Head of caudate nucleus (tissue), 42 donors: ENCODE data around the gene KIF5C.

ENCODE experiments used
- DNase-seq, 42 donors: peaks; one replicate each; pipeline versions ENCODE4 v3.0.0 to v3.0.0-alpha.2; 2020 to 2021; ENCODE audit warnings: mixed read lengths in 7 of 42
- intact Hi-C: fragments of 100-400 bp; cut with DNase I; formaldehyde crosslinking; loops from one replicate; pipeline ENCODE4 v1.15.0; 2022

The KIF5C gene

DNA sequence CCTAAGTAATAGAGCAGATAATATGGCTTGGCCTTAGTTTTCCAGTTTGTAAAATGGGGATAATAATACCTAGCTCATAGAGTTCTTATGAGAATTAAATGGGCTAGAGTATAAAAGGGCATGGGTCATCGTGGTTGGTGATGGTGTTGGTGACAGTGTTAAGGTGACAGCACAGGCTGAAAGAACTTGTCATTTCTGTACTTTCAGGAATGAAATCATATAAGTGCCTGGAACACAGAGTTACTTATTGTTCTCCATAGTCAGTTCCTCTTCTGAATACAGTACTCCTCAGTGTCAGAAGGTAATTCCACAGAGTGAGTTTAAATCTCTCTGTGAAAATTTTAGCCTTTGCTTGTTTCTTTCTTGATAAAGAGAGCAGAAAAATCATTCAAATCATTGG, 42.4 kb downstream of the KIF5C start:
- DNase-seq = no peak
- intact Hi-C loops = no loop called here

DNA sequence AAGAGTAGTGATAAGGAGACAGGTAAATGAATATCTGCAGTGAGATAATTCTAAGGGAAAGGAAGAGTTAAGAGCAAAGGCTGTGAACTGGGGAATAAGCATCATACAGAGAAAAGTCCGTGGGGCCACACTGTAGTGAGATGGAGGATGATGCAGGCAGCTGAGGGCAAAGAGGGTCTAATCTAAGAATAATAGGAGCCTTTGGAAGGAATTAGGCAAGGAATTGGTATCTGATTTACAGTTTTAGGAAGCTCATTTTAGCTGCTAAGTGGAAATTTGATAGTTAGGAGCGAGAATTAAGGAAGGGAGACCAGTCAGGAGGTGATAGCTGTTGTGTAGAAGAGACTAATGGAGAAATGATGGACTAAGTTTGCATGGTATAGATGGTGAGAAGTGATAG, 43.5 kb downstream of the KIF5C start:
- DNase-seq = no peak
- intact Hi-C loops = no loop called here

DNA sequence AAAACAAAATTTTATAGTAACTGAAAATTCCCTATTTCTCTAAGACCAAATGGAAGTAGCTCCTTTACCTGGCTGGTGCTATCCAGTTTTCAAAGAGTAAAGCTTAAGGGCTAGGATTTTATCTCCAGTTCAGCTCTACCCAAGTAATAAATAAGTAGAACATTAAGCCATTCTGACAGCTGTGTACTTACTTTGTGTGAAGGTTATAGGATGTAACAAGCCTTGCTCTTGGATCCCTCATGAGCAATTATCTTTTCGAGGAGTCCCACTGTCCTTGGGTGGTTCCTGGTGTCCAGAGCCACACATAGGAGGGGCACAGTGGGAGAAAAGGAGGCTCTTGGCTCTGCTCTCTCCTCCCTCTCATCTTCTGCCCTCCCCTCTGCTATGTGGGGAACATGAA, 45.5 kb downstream of the KIF5C start:
- intact Hi-C loops = loop anchor here (10.0 kb wide), 1 partner anchor 46 kb away; the partner anchor contains the start of gene KIF5C

DNA sequence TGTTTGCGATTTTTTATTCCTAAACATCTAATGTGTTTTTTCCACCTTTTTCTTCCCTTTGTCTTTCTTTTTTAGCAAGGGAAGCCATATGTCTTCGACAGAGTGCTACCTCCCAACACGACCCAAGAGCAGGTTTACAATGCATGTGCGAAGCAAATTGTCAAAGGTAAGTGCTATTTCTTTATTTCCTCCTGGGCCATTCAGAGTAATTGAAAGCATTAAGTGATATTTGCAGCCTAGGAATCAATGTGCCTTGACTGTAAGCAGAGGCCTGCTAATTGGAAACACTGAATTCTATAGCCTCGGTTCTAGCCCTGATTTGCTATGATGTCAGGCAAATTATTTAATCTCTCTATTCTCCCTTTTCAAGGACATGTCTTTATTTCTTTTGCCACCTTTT, 47.0 kb downstream of the KIF5C start:
- no peak for DNase-seq
- intact Hi-C loops = loop anchor here (10.0 kb wide), 1 partner anchor 47 kb away; the partner anchor contains the start of gene KIF5C

More for the DNA sequence above, 45.5 kb downstream of the KIF5C start:
- no peak for DNase-seq

DNA sequence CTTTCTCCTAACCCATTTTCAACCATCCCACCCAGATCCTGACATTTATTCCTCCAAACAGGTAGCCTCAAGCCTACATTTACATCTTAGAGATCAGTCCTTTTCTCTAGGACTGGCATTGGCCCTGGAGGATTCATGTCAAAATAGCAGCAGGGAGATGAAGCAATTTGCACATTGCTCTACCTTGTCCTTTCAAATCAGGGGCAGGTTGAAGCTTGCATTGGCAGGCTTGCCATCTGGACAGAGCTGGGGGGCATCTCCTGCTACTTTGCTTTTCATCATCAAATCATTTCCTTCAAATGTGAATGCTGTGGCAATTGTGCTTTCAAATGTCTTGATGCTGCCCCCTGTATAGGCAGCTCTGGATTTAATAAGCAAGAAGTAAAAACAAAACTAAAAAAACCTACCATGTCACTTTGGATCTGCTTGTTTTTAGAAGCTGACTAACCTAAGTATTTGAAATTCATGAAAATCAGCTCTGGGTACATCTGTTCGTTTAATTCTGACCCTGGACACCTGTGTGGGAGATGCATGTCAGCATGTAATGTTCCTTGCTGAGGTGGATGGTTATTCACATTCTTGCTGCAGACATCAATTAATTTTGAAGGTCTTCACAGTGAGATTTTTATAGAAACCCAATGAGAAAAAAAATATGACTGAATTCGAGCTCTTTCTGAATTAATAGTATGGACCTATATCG, 47.9 kb downstream of the KIF5C start:
- peak in 1 of 42 donors; percentile 30 for DNase-seq
- intact Hi-C loops = loop anchor here (10.0 kb wide), 1 partner anchor 48 kb away; the partner anchor contains the start of gene KIF5C

DNA sequence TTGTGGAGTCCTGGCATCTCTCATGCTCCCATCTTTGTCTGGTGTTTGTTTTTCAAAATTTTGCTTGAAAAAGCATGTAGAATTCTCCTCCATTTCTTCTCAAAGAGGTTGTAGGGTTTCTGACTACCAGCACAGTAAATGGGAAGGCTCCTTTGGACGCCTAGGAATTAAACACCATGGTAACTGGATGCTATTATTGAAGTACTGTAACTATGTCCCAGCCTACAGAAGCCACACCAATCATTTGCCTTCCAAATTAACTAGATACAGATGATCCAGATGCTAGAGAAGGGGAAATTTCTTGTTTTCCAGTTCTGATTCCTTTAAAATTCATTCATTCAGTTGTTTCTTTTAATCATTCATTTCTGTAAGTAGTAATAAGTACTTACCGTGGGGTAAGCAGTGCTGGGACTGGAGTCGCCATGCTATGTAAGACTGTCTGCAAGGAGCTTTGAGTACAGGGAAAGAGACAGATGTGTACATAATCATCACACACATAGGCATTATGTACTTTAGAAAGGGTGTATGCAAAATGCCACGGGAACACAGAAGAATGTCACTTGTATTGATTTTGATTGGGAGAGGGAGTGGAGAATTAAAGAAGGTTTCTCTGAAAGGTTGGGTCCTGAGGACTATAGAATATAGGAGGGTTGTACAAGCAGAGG, 49.6 kb downstream of the KIF5C start:
- intact Hi-C loops = loop anchor here (10.0 kb wide), 1 partner anchor 50 kb away; the partner anchor contains the start of gene KIF5C

DNA sequence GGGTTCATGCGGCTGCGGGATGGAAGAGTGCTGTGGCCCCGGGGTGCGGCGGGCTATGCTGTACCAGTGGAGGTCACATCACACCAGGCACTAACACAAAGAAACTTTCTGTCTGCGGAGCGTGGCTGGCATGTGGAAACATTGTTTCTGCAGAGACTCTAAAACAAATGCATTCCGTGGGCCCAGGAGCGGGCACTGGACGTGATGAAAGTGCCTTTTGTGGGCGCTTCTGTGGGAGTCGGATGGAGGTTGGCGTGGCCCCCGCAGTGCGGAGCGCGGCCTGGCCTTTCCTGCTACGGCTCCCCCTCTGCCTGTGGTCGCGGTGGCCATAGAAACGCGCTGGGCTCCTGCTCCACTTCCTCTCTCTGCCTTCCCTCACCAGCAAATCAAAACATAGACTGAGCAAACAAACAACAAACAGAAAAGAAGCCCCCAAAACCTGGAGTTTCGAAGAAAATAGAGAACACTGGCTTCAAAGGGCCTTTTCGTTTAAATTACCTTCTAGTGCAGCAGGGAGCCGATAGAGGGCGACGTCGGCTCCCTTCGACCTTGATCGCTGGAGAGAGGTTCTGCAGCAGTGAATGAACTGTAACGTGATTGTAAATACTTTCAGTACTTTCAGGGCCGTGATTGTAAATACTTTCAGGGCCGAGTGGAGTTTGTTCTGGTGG, 51.4 kb downstream of the KIF5C start:
- intact Hi-C loops = loop anchor here (10.0 kb wide), 1 partner anchor 52 kb away; the partner anchor contains the start of gene KIF5C
- DNase-seq = peak; percentile 44 to 90 (median 72)

More for the DNA sequence above, 49.6 kb downstream of the KIF5C start:
- no peak for DNase-seq

DNA sequence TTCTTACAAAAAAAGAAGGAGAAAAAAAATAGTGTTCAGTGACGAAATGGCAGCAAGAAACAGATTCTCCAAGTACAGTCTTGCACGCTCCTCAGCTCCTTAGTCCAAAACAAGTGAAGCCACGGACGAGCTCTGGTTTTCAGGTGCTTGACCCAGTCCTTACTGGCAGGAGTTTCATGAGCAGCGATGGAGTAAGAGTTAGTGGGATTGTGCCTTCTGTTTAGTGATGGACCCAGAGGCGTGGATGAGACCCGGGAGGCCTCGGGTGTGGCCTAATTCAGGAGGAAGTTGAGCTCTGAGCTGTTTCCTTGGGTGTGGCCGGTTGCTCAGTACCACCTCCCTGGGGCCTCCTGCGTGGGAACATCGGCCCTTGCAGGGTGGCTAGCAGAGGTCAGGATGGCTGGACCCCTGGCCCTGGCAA, 52.0 kb downstream of the KIF5C start:
- intact Hi-C loops = loop anchor here (10.0 kb wide), 1 partner anchor 52 kb away; the partner anchor contains the start of gene KIF5C
- no peak for DNase-seq

DNA sequence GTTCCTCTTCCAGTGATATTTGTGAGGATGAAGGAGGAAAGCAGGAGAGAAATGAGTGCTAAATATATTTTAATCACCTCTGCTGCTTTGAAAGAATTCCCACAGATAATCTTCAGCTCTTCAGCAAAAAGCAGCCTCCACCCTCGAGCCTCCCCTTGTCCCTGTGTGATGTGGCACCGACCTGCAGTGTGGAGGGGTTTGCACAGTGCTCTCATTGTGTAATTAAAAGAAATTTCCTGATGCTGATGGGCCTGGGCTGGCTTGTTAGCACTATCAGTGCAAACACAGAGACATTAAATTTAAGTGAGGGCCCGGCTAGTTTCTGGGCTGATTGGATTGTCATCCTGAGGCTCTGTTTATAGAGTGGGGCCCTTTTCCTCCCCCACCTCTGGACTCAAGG, 53.4 kb downstream of the KIF5C start:
- intact Hi-C loops = loop anchor here (10.0 kb wide), 1 partner anchor 54 kb away; the partner anchor contains the start of gene KIF5C
- peak in 7 of 42 donors; percentile 21 to 58 (median 43) for DNase-seq

DNA sequence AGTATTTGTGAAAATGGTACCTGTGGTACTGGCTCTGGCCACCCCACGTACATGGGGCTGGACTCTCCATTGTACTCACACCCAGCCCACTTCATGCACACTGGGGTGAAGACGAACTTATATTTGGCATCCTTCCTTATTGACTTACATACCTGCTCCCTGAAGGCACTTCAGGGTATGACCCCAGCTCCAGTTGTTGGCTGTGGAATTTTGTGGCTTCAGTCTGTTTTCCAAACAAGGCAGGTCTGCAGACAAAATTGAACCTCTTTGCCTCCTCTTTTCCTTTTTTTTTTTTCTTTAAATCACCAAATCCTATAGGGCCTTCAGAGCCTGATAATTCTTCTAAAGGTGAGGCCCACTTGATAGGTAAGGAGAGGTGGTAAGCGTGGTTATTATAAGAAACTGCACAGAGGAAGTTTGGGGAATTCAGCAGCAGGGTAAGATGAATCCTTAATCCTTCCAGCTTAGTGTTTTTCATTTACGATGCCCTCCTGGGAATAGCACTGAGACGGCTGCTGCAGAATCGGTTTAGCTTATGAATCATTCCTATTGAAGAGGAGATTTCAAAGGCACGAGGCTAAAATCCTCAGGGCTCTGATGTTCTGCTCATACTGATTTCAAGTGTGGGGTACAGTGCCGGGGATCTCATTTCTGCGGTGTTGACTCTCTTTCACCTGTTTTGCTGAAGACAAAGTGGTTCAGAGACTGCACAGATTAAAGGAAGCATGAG, 55.2 kb downstream of the KIF5C start:
- intact Hi-C loops = no loop called here
- peak in 5 of 42 donors; percentile 29 to 52 (median 42) for DNase-seq

DNA sequence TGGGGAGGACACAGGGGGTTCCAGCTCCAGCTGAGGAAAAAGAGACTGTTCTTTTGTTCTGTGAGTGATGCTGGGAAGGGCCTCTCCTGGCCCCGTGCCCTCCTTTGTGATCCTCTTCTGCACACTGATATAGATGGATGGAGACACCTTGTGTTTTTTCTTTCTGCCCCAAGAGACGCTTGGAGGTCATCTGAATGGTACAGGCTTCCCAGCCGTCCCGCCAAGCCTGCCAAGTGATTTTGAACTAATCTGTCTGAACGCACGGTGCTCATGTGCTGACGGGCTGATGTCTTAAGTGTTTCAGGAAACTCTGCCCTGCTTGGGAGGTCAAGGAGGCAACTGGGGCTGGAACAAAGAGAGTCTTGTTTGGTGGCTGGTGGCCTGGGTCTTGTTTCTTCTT, 57.5 kb downstream of the KIF5C start:
- intact Hi-C loops = no loop called here
- DNase-seq = peak in 17 of 42 donors; percentile 14 to 75 (median 44)

DNA sequence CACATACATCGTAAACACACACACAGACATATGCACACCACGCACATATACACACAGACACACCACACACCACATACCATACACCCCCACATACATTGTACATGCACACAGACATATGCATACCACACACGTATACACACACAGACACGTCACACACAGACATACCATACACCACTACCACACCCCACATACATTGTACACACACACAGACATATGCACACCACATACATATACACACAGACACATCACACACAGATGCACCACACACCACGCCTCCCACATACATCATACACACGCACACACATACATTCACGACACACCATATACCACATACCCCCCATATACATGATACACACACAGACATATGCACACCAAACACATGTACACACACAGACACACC, 58.4 kb downstream of the KIF5C start:
- intact Hi-C loops = no loop called here
- no peak for DNase-seq

DNA sequence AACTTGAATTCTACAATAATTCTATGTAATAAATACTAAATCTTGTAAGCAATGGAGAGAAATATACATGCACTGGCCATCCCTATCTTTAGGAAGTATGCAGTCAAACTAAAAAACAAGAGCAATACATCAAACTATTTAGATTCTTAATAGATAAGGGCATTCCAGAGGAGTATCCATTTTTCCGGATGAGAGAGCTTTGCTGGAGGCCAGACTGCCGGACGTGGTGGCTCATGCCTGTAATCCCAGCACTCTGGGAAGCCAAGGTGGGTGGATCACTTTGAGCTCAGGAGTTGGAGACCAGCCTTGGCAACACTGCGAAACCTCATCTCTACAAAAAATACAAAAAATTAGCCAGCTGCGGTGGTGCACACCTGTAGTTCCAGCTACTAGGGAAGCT, 60.8 kb downstream of the KIF5C start:
- intact Hi-C loops = no loop called here
- no peak for DNase-seq

DNA sequence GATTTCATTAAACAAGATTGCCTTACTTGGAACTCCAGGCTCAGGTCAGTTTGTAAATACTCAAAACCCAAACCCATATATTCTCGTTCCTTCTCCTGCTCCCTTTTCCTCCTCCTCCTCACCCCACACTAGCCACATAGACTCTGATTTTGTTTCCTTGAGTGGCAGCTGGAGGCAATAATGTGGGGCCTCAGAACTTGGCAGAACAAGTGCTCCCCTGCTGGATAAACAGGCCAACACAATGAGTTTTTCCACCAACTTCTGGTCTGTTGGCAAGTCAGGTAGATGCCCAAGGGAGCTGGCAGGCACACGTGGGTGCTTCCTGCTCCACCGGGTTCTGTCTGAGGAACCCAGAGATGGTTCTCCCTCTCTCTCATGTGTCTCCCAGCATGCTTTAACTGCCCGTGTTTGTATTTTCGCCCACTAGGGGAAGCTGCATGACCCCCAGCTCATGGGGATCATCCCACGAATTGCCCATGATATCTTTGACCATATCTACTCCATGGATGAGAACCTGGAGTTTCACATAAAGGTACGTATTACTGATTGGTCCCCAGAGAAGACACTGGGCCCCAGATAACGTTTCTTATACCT, 61.9 kb downstream of the KIF5C start:
- intact Hi-C loops = no loop called here
- no peak for DNase-seq

DNA sequence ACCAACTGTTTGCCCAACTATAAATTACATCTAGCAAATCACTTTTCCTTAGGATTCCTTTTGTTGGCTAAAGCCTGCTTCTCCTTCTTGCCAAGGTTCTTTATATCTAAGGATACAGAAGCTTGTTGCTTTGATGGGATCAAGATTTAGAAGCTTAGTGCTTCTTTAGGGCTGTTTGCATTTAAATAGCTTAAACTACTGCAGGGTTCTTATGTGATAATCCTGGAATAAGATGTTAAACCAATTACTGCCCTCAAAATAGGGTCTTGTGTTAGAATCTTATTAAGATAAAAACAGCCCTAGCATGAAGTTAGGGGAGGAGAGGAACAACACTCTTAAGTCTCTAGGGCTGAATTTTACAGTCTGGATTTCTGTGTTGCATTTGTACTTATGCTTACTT, 64.2 kb downstream of the KIF5C start:
- DNase-seq = no peak
- intact Hi-C loops = no loop called here

DNA sequence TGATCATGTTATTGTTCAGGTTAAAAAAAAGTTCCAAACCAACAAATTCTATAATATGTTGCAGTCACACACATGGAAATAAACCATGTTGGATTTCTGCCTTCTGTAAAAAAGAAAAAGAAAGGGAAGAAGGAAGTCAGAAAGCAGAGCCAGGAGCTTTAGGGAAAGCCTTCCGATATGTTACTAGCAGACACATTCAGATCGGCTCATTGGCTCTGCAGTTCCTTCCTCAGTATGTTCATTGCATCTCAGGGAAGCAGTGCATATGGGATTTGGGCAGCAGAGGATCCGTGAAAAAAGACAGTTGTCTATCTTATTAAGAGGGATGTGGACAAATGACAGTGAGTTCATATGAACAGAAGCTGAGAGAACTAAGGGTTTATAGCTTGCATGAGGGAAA, 68.1 kb downstream of the KIF5C start:
- no peak for DNase-seq
- intact Hi-C loops = no loop called here

DNA sequence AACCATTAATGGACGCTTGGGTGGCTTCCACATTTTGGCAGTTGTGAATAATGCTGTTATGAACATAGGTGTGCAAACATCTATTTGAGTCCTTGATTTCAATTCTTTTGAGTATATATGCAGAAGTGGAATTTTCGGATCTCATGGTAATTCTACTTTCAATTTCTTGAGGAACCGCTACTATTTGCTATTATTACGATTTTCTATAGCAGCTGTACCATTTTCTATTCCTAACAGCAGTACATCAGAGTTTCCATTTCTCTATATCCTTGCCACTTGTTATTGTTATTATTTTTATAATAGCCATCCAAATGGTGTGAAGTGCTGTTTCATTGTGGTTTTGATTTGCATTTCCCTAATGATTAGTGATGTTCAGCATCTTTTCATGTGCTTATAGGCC, 69.5 kb downstream of the KIF5C start:
- intact Hi-C loops = no loop called here

DNA sequence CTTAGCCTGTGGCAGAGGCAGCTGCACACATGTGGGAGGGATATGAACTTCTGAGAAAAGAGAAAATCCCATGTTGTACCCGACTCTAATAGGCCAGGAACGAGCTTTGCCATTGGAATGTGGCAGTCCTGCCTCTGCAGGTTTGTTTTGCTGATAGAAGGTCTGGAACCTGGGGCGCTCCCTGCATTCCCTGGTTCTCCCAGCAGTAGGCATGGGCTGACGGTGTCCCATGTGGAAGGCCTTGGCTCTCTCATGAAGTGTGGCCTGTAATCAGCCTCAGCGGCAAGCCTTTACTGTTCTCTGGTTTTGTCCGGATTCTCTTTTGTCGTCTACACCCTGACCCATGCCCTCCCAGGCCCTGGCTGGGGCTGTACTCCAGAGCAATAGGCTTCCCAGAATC, 72.3 kb downstream of the KIF5C start:
- intact Hi-C loops = no loop called here
- no peak for DNase-seq

More for the DNA sequence above, 69.5 kb downstream of the KIF5C start:
- DNase-seq = no peak

DNA sequence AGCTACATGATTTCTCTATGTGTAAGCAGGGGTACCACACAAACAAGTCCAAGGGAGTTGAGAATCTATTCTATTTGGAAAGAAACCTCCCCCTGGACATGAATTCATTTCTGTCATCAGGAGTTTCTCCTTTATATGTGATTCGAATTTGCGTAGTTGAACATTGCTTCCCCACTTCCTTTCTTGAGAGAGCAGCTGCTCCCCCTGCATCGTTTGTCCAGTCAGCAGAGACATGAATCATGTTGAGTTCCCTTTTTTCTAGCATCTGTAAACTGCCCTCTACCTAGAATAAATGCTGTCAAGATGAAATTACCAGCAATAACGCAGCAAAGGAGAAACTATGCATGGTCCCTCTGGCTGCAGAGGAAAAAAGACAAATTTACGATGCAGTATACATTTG, 73.8 kb downstream of the KIF5C start:
- intact Hi-C loops = no loop called here
- DNase-seq = no peak
